ENCODE data around the gene RANBP17.

RANBP17 gene

GRCh38 chr5:171299228-171299627, 437.4 kb downstream of the RANBP17 start:
- no peak for DNase-seq (ENCODE audit: low read depth)

GRCh38 chr5:171299851-171300250, 438.0 kb downstream of the RANBP17 start:
- DNase-seq (ENCODE audit: low read depth): no peak

GRCh38 chr5:171300358-171300757, 438.5 kb downstream of the RANBP17 start:
- DNase-seq (ENCODE audit: low read depth): no peak

GRCh38 chr5:171306166-171306565, 444.3 kb downstream of the RANBP17 start:
- no peak for DNase-seq (ENCODE audit: low read depth)

- no peak for DNase-seq (ENCODE audit: low read depth)
Measured at GRCh38 chr5:171306781-171307591, 445.2 kb downstream of the RANBP17 start.

GRCh38 chr5:171307789-171308452, 446.1 kb downstream of the RANBP17 start:
- DNase-seq (ENCODE audit: low read depth): no peak

GRCh38 chr5:171308453-171309275, 446.8 kb downstream of the RANBP17 start, which contains the start of gene TLX3:
Gene TLX3, plus strand, starts transcription at chr5:171309248. Its CDS starts 118 bp downstream, at chr5:171309366.
- DNase-seq (ENCODE audit: low read depth): no peak

- no peak for DNase-seq (ENCODE audit: low read depth)
Measured at GRCh38 chr5:171309276-171310211, 447.7 kb downstream of the RANBP17 start.

GRCh38 chr5:171310212-171310818, 448.5 kb downstream of the RANBP17 start:
- DNase-seq (ENCODE audit: low read depth): no peak

GRCh38 chr5:171310819-171311321, 449.1 kb downstream of the RANBP17 start:
- no peak for DNase-seq (ENCODE audit: low read depth)

- no peak for DNase-seq (ENCODE audit: low read depth)
Measured at GRCh38 chr5:171311322-171312077, 449.7 kb downstream of the RANBP17 start.

GRCh38 chr5:171312129-171312974, 450.5 kb downstream of the RANBP17 start:
- DNase-seq (ENCODE audit: low read depth): no peak

- no peak for DNase-seq (ENCODE audit: low read depth)
Measured at GRCh38 chr5:171313481-171314206, 451.8 kb downstream of the RANBP17 start.

- no peak for DNase-seq (ENCODE audit: low read depth)
Measured at GRCh38 chr5:171314728-171315385, 453.0 kb downstream of the RANBP17 start.

GRCh38 chr5:171315386-171315891, 453.6 kb downstream of the RANBP17 start:
- DNase-seq (ENCODE audit: low read depth): no peak

GRCh38 chr5:171315925-171316257, 454.1 kb downstream of the RANBP17 start:
- no peak for DNase-seq (ENCODE audit: low read depth)

GRCh38 chr5:171316258-171317121, 454.7 kb downstream of the RANBP17 start:
- DNase-seq (ENCODE audit: low read depth): no peak
